ENCODE results near the gene ZNF519. TPM values are rescaled to one million over a fixed set of nuclear protein-coding genes. Genes with fewer than 3 reads are reported as not detected.
A peak's percentile ranks its signal among the peaks of the same experiment; 100 is the strongest.
"Not testable (repeated sequence)": the region's sequence is repeated elsewhere in the genome, so short reads cannot be mapped to it uniquely, and the experiment has no call there.

Gene ZNF519
- 1.6 TPM for total RNA-seq (2013)
- polyA plus RNA-seq (1 to 10 TPM in 1 of 3 donors, under 1 TPM in 2; 0.52 to 1.7 (median 0.63) TPM), polyA minus RNA-seq (0.64 and 2.6 TPM in 2 replicates), total RNA-seq (1.2 to 13.8 (median 7.8) reads per million in 11 experiments)

DNA sequence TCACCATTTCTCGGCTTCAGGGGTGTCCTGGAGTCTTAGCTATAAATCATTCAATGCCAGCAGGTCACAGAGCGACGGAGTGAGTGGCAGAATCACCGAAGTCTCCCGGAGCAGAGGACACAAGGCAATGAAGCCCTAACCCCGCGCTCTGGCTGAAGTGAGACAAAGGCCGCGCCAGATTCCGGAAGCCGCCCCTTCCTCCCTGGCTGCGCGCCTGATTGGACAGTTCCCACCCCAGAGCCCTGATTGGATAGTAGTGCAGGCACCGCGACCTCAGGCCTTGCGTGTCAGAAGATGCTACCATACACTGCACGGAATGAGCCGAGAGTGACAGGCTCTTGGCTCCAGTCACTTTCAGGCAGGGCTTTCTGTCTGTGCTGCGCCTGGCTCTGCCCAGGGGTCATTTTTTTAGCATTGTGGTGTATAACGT lies at the start of gene ZNF519:
Gene ZNF519, minus strand, starts transcription at position 165 of the 430 bp plus-strand sequence. Its CDS starts 158 bp downstream, at position 7.
- H3K27ac ChIP-seq (ENCODE audit: low read depth in 1 of 2, low read length in 2 of 2): peak within 1 kb of the TSS in 1 of 2 donors; percentile 74
- peak; percentile 91 to 95 (median 94) for DNase-seq
- H3K27ac Mint-ChIP-seq: peak within 1 kb of the TSS; percentile 77 to 93 (median 87)
- whole genome bisulfite sequencing (ENCODE audit: insufficient coverage): 0% methylated on average over 14 of the region's 20 CpGs
- H2AFZ ChIP-seq (ENCODE audit: insufficient read depth, low read depth, low read length, poor library complexity, severe bottlenecking): peak within 1 kb of the TSS; percentile 76
- H3K27me3 Mint-ChIP-seq (ENCODE audit: low read depth in 3 of 3); H3K36me3 ChIP-seq (replicated peaks in 1 of 2; ENCODE audit: control insufficient read depth in 1 of 2, insufficient read depth in 2 of 2, low read length in 2 of 2); H3K27me3 ChIP-seq (ENCODE audit: control insufficient read depth in 2 of 2, insufficient read depth in 2 of 2, low read length in 2 of 2); intact Hi-C loops (cut with micrococcal nuclease); H3K4me1 Mint-ChIP-seq; H3K9me3 ChIP-seq (replicated peaks in 1 of 2; ENCODE audit: control insufficient read depth in 1 of 2, insufficient read depth in 1 of 2, low read length in 2 of 2); H3K4me1 ChIP-seq (ENCODE audit: control insufficient read depth in 1 of 2, insufficient read depth in 2 of 2, low read length in 2 of 2); H3K36me3 Mint-ChIP-seq; H3K9me3 Mint-ChIP-seq; H4K20me1 ChIP-seq (ENCODE audit: insufficient read depth, low read length): not testable (repeated sequence)
- peak within 1 kb of the TSS; percentile 35 to 75 (median 53) for H3K4me3 ChIP-seq (replicated peaks in 1 of 3; ENCODE audit: low read depth in 2 of 3, low read length in 3 of 3)
- peaks cover 28% of the 10 kb centered on the region for H3K79me2 ChIP-seq (ENCODE audit: insufficient read depth, low read length)
- peak within 1 kb of the TSS; percentile 31 for H3K4me2 ChIP-seq (replicated peaks; ENCODE audit: extremely low read depth, low read length, poor library complexity, severe bottlenecking)
- peak within 1 kb of the TSS; percentile 56 for H3K9ac ChIP-seq (ENCODE audit: insufficient read depth, low read length, poor library complexity, severe bottlenecking)
- peak within 1 kb of the TSS; percentile 89 to 95 for H3K4me3 Mint-ChIP-seq

- Histone ChIP-seq H2AFZ (ENCODE audit: insufficient read depth, low read depth, low read length, poor library complexity, severe bottlenecking) (peak overlapping the region; percentile 48), H3K79me2 (ENCODE audit: insufficient read depth, low read length) (no peaks in the 10 kb centered on the region), H3K9ac (ENCODE audit: insufficient read depth, low read length, poor library complexity, severe bottlenecking) (no peak overlapping the region), H3K36me3 (replicated peaks in 1 of 2; ENCODE audit: control insufficient read depth in 1 of 2, insufficient read depth in 2 of 2, low read length in 2 of 2) (no peaks in the 10 kb centered on the region), H4K20me1 (ENCODE audit: insufficient read depth, low read length) (no peaks in the 10 kb centered on the region), H3K9me3 (replicated peaks in 1 of 2; ENCODE audit: control insufficient read depth in 1 of 2, insufficient read depth in 1 of 2, low read length in 2 of 2) (no peaks in the 10 kb centered on the region), H3K4me3 (replicated peaks in 1 of 3; ENCODE audit: low read depth in 2 of 3, low read length in 3 of 3) (peak overlapping the region; percentile 2 to 61 (median 28)), H3K4me2 (replicated peaks; ENCODE audit: extremely low read depth, low read length, poor library complexity, severe bottlenecking) (peak overlapping the region; percentile 49), H3K4me1 (ENCODE audit: control insufficient read depth in 1 of 2, insufficient read depth in 2 of 2, low read length in 2 of 2) (peaks cover 0 to 2% of the 10 kb centered on the region in 2 donors), H3K27ac (ENCODE audit: low read depth in 1 of 2, low read length in 2 of 2) (no peak overlapping the region), H3K27me3 (ENCODE audit: control insufficient read depth in 2 of 2, insufficient read depth in 2 of 2, low read length in 2 of 2) (peaks cover 2 to 4% of the 10 kb centered on the region in 2 donors)
- 31% methylated on average over 9 of the region's 28 CpGs for WGBS (ENCODE audit: insufficient coverage)
- Mint-ChIP-seq H3K27me3 (ENCODE audit: low read depth in 3 of 3) (peaks cover 4 to 13% (median 7%) of the 10 kb centered on the region in 3 donors), H3K27ac (no peak overlapping the region), H3K9me3 (peaks cover 0 to 7% (median 1%) of the 10 kb centered on the region in 7 donors), H3K4me1 (peaks cover 5% of the 10 kb centered on the region), H3K36me3 (no peaks in the 10 kb centered on the region), H3K4me3 (peak overlapping the region; percentile 84 to 89)
- DNase-seq: no peak
- TF ChIP-seq, protein P1, sequence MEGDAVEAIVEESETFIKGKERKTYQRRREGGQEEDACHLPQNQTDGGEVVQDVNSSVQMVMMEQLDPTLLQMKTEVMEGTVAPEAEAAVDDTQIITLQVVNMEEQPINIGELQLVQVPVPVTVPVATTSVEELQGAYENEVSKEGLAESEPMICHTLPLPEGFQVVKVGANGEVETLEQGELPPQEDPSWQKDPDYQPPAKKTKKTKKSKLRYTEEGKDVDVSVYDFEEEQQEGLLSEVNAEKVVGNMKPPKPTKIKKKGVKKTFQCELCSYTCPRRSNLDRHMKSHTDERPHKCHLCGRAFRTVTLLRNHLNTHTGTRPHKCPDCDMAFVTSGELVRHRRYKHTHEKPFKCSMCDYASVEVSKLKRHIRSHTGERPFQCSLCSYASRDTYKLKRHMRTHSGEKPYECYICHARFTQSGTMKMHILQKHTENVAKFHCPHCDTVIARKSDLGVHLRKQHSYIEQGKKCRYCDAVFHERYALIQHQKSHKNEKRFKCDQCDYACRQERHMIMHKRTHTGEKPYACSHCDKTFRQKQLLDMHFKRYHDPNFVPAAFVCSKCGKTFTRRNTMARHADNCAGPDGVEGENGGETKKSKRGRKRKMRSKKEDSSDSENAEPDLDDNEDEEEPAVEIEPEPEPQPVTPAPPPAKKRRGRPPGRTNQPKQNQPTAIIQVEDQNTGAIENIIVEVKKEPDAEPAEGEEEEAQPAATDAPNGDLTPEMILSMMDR (IDR thresholded peaks at IDR 0.05): no peak
- intact Hi-C loops (cut with micrococcal nuclease): no loop called here
Measured at GRCh38 chr18:14179306-14179705, 47.1 kb upstream of the ZNF519 start.

All from CD14-positive monocyte (primary cell).